MM.1S (cell line): ENCODE results near the gene ZNF785.

Source experiments
- DNase-seq: peaks from one replicate; pipeline ENCODE4 v3.0.0-alpha.2; 2015
- H2AFZ ChIP-seq: fragments of 300-600 bp; sonication (generic); 2 replicates; pipeline ENCODE4 v1.6.0; 2016; ENCODE audit warnings: antibody characterized with exemption, low read length
- H3F3A ChIP-seq: fragments of 300-600 bp; sonication (generic); 2 replicates; pipeline ENCODE4 v1.6.1; 2016; ENCODE audit warnings: mild to moderate bottlenecking, antibody characterized with exemption, low read length, moderate library complexity, mixed read lengths; ENCODE audit not compliant: insufficient read depth
- H3K27ac ChIP-seq: fragments of 300-600 bp; sonication (generic); 2 replicates; pipeline ENCODE4 v1.5.1; 2016; ENCODE audit warnings: mild to moderate bottlenecking, low read length
- H3K27me3 ChIP-seq: fragments of 300-600 bp; sonication (generic); replicated peaks from 2 replicates; pipeline ENCODE4 v1.6.0; 2016; ENCODE audit warnings: low read length; ENCODE audit not compliant: insufficient read depth
- H3K36me3 ChIP-seq: fragments of 300-600 bp; sonication (generic); replicated peaks from 2 replicates; pipeline ENCODE4 v1.6.1; 2016; ENCODE audit warnings: mild to moderate bottlenecking, low read length, mixed read lengths; ENCODE audit not compliant: insufficient read depth
- H3K4me1 ChIP-seq: fragments of 300-600 bp; sonication (generic); 2 replicates; pipeline ENCODE4 v1.6.1; 2016; ENCODE audit warnings: low read length, mixed read lengths
- H3K4me2 ChIP-seq: fragments of 300-600 bp; sonication (generic); 2 replicates; pipeline ENCODE4 v1.6.0; 2016; ENCODE audit warnings: low read depth, low read length
- H3K4me3 ChIP-seq: fragments of 300-600 bp; sonication (generic); 2 replicates; pipeline ENCODE4 v1.5.1; 2016; ENCODE audit warnings: low read length, mixed read lengths
- H3K79me2 ChIP-seq: fragments of 300-600 bp; sonication (generic); 2 replicates; pipeline ENCODE4 v1.6.1; 2016; ENCODE audit warnings: mixed run types, low read length, mixed read lengths
- H3K9ac ChIP-seq: fragments of 300-600 bp; sonication (generic); 2 replicates; pipeline ENCODE4 v1.6.1; 2016; ENCODE audit warnings: low read length, mixed read lengths
- H3K9me2 ChIP-seq: fragments of 300-600 bp; sonication (generic); replicated peaks from 2 replicates; pipeline ENCODE4 v1.6.1; 2016; ENCODE audit warnings: mild to moderate bottlenecking, low read length, mixed read lengths; ENCODE audit not compliant: insufficient read depth
- H3K9me3 ChIP-seq: fragments of 300-600 bp; sonication (generic); replicated peaks from 2 replicates; pipeline ENCODE4 v1.6.1; 2016; ENCODE audit warnings: mild to moderate bottlenecking, low read length, mixed read lengths; ENCODE audit not compliant: insufficient read depth
- H4K20me1 ChIP-seq: fragments of 300-600 bp; sonication (generic); 2 replicates; pipeline ENCODE4 v1.6.1; 2016; ENCODE audit warnings: mild to moderate bottlenecking, low read length, moderate library complexity, mixed read lengths; ENCODE audit not compliant: insufficient read depth
- EZH2 ChIP-seq: fragments of 300-600 bp; sonication (generic); optimal IDR thresholded peaks from 2 replicates; pipeline ENCODE3; 2017; ENCODE audit warnings: low read depth, mild to moderate bottlenecking, antibody characterized with exemption, low read length, mixed read lengths
- EZH2phosphoT487 ChIP-seq: fragments of 300-600 bp; sonication (generic); IDR thresholded peaks from 2 replicates; pipeline ENCODE4 v1.6.1; 2018; ENCODE audit warnings: antibody characterized with exemption, low read length
- TF ChIP-seq, protein P1 (sequence below): fragments of 300-600 bp; sonication (generic); IDR thresholded peaks from 2 replicates; pipeline ENCODE4 v1.5.1; 2016; ENCODE audit warnings: antibody characterized with exemption, low read length, mixed read lengths

ZNF785 gene

DNA sequence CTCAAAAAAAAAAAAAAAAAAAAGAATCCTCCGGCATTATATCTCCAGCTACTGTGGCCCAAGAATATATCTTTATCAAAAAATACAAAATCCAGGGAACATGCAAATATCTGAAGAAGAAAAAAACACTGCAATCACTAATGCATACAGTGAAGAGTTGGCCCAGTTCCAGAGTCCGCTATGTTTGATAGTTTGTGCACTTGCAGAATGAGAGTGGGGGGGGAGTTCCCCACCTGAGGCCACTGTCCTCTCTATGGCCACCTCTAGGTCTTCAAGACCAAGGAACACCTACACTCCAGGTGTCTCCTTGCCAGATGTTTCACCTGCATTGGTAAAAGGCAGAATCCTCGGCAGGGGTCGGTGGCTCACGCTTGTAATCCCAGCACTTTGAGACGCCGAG is 4.0 kb downstream of the ZNF785 start:
- Histone ChIP-seq H3K36me3 (no peaks in the 10 kb centered on the region), H3K27me3 (no peaks in the 10 kb centered on the region), H3K79me2 (no peaks in the 10 kb centered on the region), H4K20me1 (no peaks in the 10 kb centered on the region), H3K4me2 (no peak overlapping the region), H3K9me2 (no peaks in the 10 kb centered on the region), H3K9ac (no peak overlapping the region), H3K4me3 (no peak overlapping the region), H2AFZ (no peak overlapping the region), H3K27ac (no peak overlapping the region), H3K4me1 (peaks cover 5% of the 10 kb centered on the region; the same call in 1 of the 2 replicates), H3F3A (no peaks in the 10 kb centered on the region), H3K9me3 (no peaks in the 10 kb centered on the region)
- no peak for DNase-seq
- TF ChIP-seq EZH2phosphoT487 = no peak
- TF ChIP-seq, protein P1, sequence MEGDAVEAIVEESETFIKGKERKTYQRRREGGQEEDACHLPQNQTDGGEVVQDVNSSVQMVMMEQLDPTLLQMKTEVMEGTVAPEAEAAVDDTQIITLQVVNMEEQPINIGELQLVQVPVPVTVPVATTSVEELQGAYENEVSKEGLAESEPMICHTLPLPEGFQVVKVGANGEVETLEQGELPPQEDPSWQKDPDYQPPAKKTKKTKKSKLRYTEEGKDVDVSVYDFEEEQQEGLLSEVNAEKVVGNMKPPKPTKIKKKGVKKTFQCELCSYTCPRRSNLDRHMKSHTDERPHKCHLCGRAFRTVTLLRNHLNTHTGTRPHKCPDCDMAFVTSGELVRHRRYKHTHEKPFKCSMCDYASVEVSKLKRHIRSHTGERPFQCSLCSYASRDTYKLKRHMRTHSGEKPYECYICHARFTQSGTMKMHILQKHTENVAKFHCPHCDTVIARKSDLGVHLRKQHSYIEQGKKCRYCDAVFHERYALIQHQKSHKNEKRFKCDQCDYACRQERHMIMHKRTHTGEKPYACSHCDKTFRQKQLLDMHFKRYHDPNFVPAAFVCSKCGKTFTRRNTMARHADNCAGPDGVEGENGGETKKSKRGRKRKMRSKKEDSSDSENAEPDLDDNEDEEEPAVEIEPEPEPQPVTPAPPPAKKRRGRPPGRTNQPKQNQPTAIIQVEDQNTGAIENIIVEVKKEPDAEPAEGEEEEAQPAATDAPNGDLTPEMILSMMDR = no peak
- no peak for TF ChIP-seq EZH2

GRCh38 chr16:30574678-30575077 is 10.8 kb downstream of the ZNF785 start:
- TF ChIP-seq, protein P1 = no peak
- no peak for TF ChIP-seq EZH2
- no peak for TF ChIP-seq EZH2phosphoT487
- no peak overlapping the region for H3K27ac ChIP-seq
- no peak overlapping the region for H3K4me3 ChIP-seq
- peaks cover 8% of the 10 kb centered on the region; the same call in 1 of the 2 replicates for H3F3A ChIP-seq
- no peak for DNase-seq
- no peaks in the 10 kb centered on the region for H3K9me3 ChIP-seq
- H3K36me3 ChIP-seq = no peaks in the 10 kb centered on the region
- H3K79me2 ChIP-seq = peaks cover 7% of the 10 kb centered on the region; the same call in 1 of the 2 replicates
- H3K4me1 ChIP-seq = no peaks in the 10 kb centered on the region
- H3K9ac ChIP-seq = no peak overlapping the region
- H3K27me3 ChIP-seq = no peaks in the 10 kb centered on the region
- no peak overlapping the region for H3K4me2 ChIP-seq
- no peaks in the 10 kb centered on the region for H3K9me2 ChIP-seq
- no peaks in the 10 kb centered on the region for H4K20me1 ChIP-seq
- H2AFZ ChIP-seq = no peak overlapping the region

DNA sequence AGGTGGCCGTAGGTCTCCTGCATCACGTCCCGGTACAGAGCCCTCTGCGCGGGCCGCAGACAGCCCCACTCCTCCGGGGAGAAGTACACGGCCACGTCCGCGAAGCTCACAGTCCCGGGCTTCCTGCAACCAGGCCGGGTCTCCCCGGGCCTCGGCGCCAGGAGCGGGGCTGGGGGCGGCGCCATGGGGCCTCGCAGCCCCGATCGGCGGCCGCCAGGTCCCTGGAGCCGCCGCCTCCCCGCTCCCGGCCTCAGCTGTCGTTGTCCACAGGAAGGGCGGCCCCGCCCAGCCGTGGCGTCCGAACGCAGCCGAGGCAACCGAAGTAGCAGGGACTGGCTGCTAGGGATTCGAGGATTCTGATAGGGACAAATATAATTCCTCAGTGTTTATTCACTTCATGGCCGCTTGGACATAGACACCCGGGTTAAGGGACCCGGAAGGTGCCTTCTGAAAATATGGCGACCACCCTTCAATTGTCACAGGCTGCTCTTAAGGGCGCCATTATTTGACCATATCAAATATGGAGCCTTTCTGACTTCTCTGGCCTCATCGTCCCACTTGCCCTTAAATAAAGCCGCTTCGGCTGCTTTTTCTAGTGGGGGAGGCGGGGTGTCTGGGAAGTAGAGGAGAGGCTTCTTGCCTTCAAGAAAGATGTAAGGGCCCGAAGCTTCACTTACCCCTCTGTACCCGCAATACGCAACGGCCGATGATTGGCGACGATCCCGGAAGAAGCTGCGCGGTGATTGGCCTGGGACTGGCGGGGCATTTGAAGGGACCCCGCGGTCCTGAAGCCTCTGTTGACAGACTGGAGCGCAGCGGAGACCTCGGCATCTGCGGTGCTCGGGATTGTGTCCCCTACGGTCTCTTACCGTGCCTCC is 13.8 kb downstream of the ZNF785 start, which contains the start of gene ZNF688:
TSS of gene ZNF688 (minus strand) at position 270 of the 878 bp plus-strand sequence. CDS start at position 185, 85 bp downstream.
- Histone ChIP-seq H3K27ac (peak within 1 kb of the TSS; percentile 65), H2AFZ (peak within 1 kb of the TSS; percentile 65), H3K9me3 (no peaks in the 10 kb centered on the region), H3F3A (peaks cover 17% of the 10 kb centered on the region), H3K4me1 (peaks cover 13% of the 10 kb centered on the region), H3K79me2 (peaks cover 7% of the 10 kb centered on the region; the same call in 1 of the 2 replicates), H3K9ac (peak within 1 kb of the TSS; percentile 84), H3K27me3 (no peaks in the 10 kb centered on the region), H3K4me2 (peak within 1 kb of the TSS; percentile 97), H3K9me2 (no peaks in the 10 kb centered on the region), H3K36me3 (no peaks in the 10 kb centered on the region), H3K4me3 (peak within 1 kb of the TSS; percentile 74), H4K20me1 (no peaks in the 10 kb centered on the region)
- TF ChIP-seq EZH2phosphoT487 = no peak
- TF ChIP-seq EZH2 = no peak
- TF ChIP-seq, protein P1 = no peak
- DNase-seq = peak; percentile 92
